H9 (cell line): ENCODE data around the gene CFAP99. TPM values are rescaled to one million over a fixed set of nuclear protein-coding genes. Genes with fewer than 3 reads are reported as not detected.

Experiments used
- DNase-seq: peaks from one replicate; pipeline ENCODE4 v3.0.0-alpha.2; 2017
- H2AFZ ChIP-seq: one replicate; pipeline ENCODE4 v1.6.1; 2013; ENCODE audit warnings: mild to moderate bottlenecking, low read length, control low read depth, moderate library complexity
- H2AK5ac ChIP-seq: 2 replicates; pipeline ENCODE4 v1.6.1; 2013; ENCODE audit warnings: low read length, control low read depth, mixed read lengths; ENCODE audit not compliant: insufficient read length
- H2BK120ac ChIP-seq: one replicate; pipeline ENCODE4 v1.6.1; 2013; ENCODE audit warnings: low read depth, mild to moderate bottlenecking, low read length, control low read depth, inconsistent platforms; ENCODE audit not compliant: poor library complexity, severe bottlenecking
- H2BK12ac ChIP-seq: 2 replicates; pipeline ENCODE4 v1.6.1; 2013; ENCODE audit warnings: low read length, control low read depth, mixed read lengths, low read depth; ENCODE audit not compliant: insufficient read length
- H2BK15ac ChIP-seq: 2 replicates; pipeline ENCODE4 v1.6.1; 2013; ENCODE audit warnings: low read depth, low read length, control low read depth
- H2BK20ac ChIP-seq: one replicate; pipeline ENCODE4 v1.6.1; 2013; ENCODE audit warnings: low read depth, mild to moderate bottlenecking, low read length, control low read depth, inconsistent platforms; ENCODE audit not compliant: poor library complexity, severe bottlenecking
- H2BK5ac ChIP-seq: 2 replicates; pipeline ENCODE4 v1.6.1; 2013; ENCODE audit warnings: low read length, control low read depth, mixed read lengths; ENCODE audit not compliant: insufficient read length
- H3K14ac ChIP-seq: 2 replicates; pipeline ENCODE4 v1.6.1; 2013; ENCODE audit warnings: low read length, control low read depth; ENCODE audit not compliant: insufficient read depth
- H3K18ac ChIP-seq: 2 replicates; pipeline ENCODE4 v1.6.1; 2013; ENCODE audit warnings: low read depth, mild to moderate bottlenecking, mixed read lengths, low read length, control low read depth; ENCODE audit not compliant: insufficient read length
- H3K23ac ChIP-seq: 2 replicates; pipeline ENCODE4 v1.6.1; 2013; ENCODE audit warnings: low read length, control low read depth, mixed read lengths, low read depth; ENCODE audit not compliant: insufficient read length
- H3K23me2 ChIP-seq: 2 replicates; pipeline ENCODE4 v1.6.1; 2013; ENCODE audit warnings: low read depth, mild to moderate bottlenecking, mixed read lengths, low read length, control low read depth; ENCODE audit not compliant: insufficient read length, poor library complexity, severe bottlenecking
- H3K27ac ChIP-seq: 2 replicates; pipeline ENCODE4 v1.5.1; 2013; ENCODE audit warnings: low read length, control low read depth, mixed read lengths, low read depth; ENCODE audit not compliant: insufficient read length
- H3K27me3 ChIP-seq: 2 replicates; pipeline ENCODE4 v1.6.1; 2013; ENCODE audit warnings: low read length, control low read depth, inconsistent platforms; ENCODE audit not compliant: insufficient read depth
- H3K4ac ChIP-seq: 2 replicates; pipeline ENCODE4 v1.6.1; 2013; ENCODE audit warnings: low read depth, mild to moderate bottlenecking, control low read depth, inconsistent platforms, low read length, moderate library complexity
- H3K4me1 ChIP-seq: 2 replicates; pipeline ENCODE4 v1.6.1; 2013; ENCODE audit warnings: low read length, control low read depth, inconsistent platforms; ENCODE audit not compliant: insufficient read depth
- H3K4me2 ChIP-seq: 2 replicates; pipeline ENCODE4 v1.6.1; 2013; ENCODE audit warnings: low read length, control low read depth, mixed read lengths; ENCODE audit not compliant: insufficient read length, insufficient read depth
- H3K56ac ChIP-seq: 2 replicates; pipeline ENCODE4 v1.6.1; 2013; ENCODE audit warnings: low read depth, mild to moderate bottlenecking, mixed read lengths, low read length, control low read depth; ENCODE audit not compliant: insufficient read length
- H3K79me1 ChIP-seq: 2 replicates; pipeline ENCODE4 v1.6.1; 2013; ENCODE audit warnings: low read depth, mild to moderate bottlenecking, moderate library complexity, low read length, control low read depth, inconsistent platforms; ENCODE audit not compliant: insufficient read depth, poor library complexity, severe bottlenecking
- H3K79me2 ChIP-seq: 2 replicates; pipeline ENCODE4 v1.6.1; 2013; ENCODE audit warnings: low read length, control low read depth, inconsistent platforms; ENCODE audit not compliant: insufficient read depth
- H3K9ac ChIP-seq: 2 replicates; pipeline ENCODE4 v1.6.1; 2013; ENCODE audit warnings: low read length, control low read depth, mixed read lengths; ENCODE audit not compliant: insufficient read length; ENCODE audit errors: extremely low read depth
- H3K9me3 ChIP-seq: one replicate; pipeline ENCODE4 v1.6.1; 2013; ENCODE audit warnings: low read depth, low read length, inconsistent platforms; ENCODE audit not compliant: control insufficient read depth
- H3T11ph ChIP-seq: one replicate; pipeline ENCODE4 v1.6.1; 2013; ENCODE audit warnings: mild to moderate bottlenecking, low read length, control low read depth, inconsistent platforms
- H4K20me1 ChIP-seq: one replicate; pipeline ENCODE4 v1.6.1; 2013; ENCODE audit not compliant: control insufficient read depth, insufficient read length, insufficient read depth
- H4K5ac ChIP-seq: 2 replicates; pipeline ENCODE4 v1.6.1; 2013; ENCODE audit warnings: low read depth, mild to moderate bottlenecking, mixed read lengths, low read length, control low read depth; ENCODE audit not compliant: insufficient read length
- H4K8ac ChIP-seq: replicated peaks from 2 replicates; pipeline ENCODE4 v1.6.1; 2013; ENCODE audit warnings: low read length, control low read depth, mixed read lengths, low read depth; ENCODE audit not compliant: insufficient read length
- H4K91ac ChIP-seq: 2 replicates; pipeline ENCODE4 v1.6.1; 2013; ENCODE audit warnings: low read depth, mild to moderate bottlenecking, moderate library complexity, mixed read lengths, low read length, control low read depth; ENCODE audit not compliant: insufficient read length
- H3K27ac Mint-ChIP-seq, 3 experiments: 2 replicates in 2 of 3; 3 replicates in 1 of 3; pipeline ENCODE4 v1.8.0; 2020 to 2021; ENCODE audit warnings: mixed read lengths in 3 of 3, mild to moderate bottlenecking in 1 of 3, moderate library complexity in 1 of 3
- H3K27me3 Mint-ChIP-seq: 2 replicates; pipeline ENCODE4 v1.8.0; 2021; ENCODE audit warnings: low read depth, mild to moderate bottlenecking, moderate library complexity, mixed read lengths
- H3K36me3 Mint-ChIP-seq, 3 experiments: 2 replicates in 2 of 3; 3 replicates in 1 of 3; pipeline ENCODE4 v1.8.0; 2020 to 2021; ENCODE audit warnings: low read depth in 3 of 3, mixed read lengths in 3 of 3; ENCODE audit not compliant: insufficient read depth in 1 of 3
- H3K4me1 Mint-ChIP-seq, 2 experiments: 2 replicates each; pipeline ENCODE4 v1.8.0; 2020; ENCODE audit warnings: mixed read lengths in 2 of 2
- H3K4me3 Mint-ChIP-seq, 2 experiments: 2 replicates in 1 of 2; 3 replicates in 1 of 2; pipeline ENCODE4 v1.8.0; 2020 to 2021; ENCODE audit warnings: mild to moderate bottlenecking in 2 of 2, mixed read lengths in 2 of 2, moderate library complexity in 1 of 2
- H3K9me3 Mint-ChIP-seq, 2 experiments: 2 replicates in 1 of 2; 3 replicates in 1 of 2; pipeline ENCODE4 v1.8.0; 2020; ENCODE audit warnings: mild to moderate bottlenecking in 2 of 2, mixed read lengths in 2 of 2, moderate library complexity in 1 of 2
- CTCF ChIP-seq: fragments of 200-600 bp; sonication (generic); conservative IDR thresholded peaks from 3 replicates; pipeline ENCODE4 v1.8.0; 2021; ENCODE audit warnings: antibody characterized with exemption, mild to moderate bottlenecking
- WGBS: extraction: QIAGEN DNeasy Blood & Tissue Kit; methylation state at CpG from one replicate; pipeline ENCODE4 v1.1.7; 2013; ENCODE audit warnings: missing lambda C conversion rate, low lambda C conversion rate, mixed read lengths; ENCODE audit not compliant: insufficient read length; ENCODE audit errors: extremely low coverage; 5-methylcytosine and 5-hydroxymethylcytosine counted together
- total RNA-seq: library from RNA; stranded (reverse); gene quantifications from 2 replicates; pipeline ENCODE4 v1.2.1, GENCODE V29; 2021

Gene CFAP99
- total RNA-seq, 1 experiment from 2014 or later: 0.35 TPM

GRCh38 chr4:2459589-2460349 is 41.0 kb downstream of the CFAP99 start:
- Mint-ChIP-seq H3K4me1 (peaks cover 13 to 17% of the 10 kb centered on the region in 2 experiments), H3K9me3 (no peaks in the 10 kb centered on the region; a peak in 1 of 5 replicates), H3K36me3 (no peaks in the 10 kb centered on the region; a peak in 1 of 7 replicates), H3K27ac (no peak overlapping the region), H3K27me3 (peaks cover 36% of the 10 kb centered on the region), H3K4me3 (no peak overlapping the region)
- H3K23me2 ChIP-seq: no peaks in the 10 kb centered on the region
- no peak overlapping the region for H2AK5ac ChIP-seq
- no peak overlapping the region for H4K5ac ChIP-seq
- no peak overlapping the region for H3T11ph ChIP-seq
- no peaks in the 10 kb centered on the region for H3K4me1 ChIP-seq
- H4K20me1 ChIP-seq: peaks cover 2% of the 10 kb centered on the region
- H3K9ac ChIP-seq: no peak overlapping the region
- H3K4me2 ChIP-seq: no peak overlapping the region
- no peak overlapping the region for H4K8ac ChIP-seq
- no peak overlapping the region for H2BK12ac ChIP-seq
- H3K9me3 ChIP-seq: no peaks in the 10 kb centered on the region
- TF ChIP-seq CTCF: no peak
- no peak for DNase-seq
- H2BK5ac ChIP-seq: no peak overlapping the region
- no peak overlapping the region for H3K23ac ChIP-seq
- no peak overlapping the region for H2BK120ac ChIP-seq
- no peak overlapping the region for H2BK15ac ChIP-seq
- H2BK20ac ChIP-seq: no peak overlapping the region
- no peak overlapping the region for H3K56ac ChIP-seq
- peaks cover 3% of the 10 kb centered on the region; the same call in 1 of the 2 replicates for H3K27me3 ChIP-seq
- no peak overlapping the region for H3K4ac ChIP-seq
- H4K91ac ChIP-seq: no peak overlapping the region
- no peaks in the 10 kb centered on the region for H3K79me2 ChIP-seq
- WGBS: no CpG with 5 or more reads among the region's 19 CpGs
- H3K18ac ChIP-seq: no peak overlapping the region
- H3K27ac ChIP-seq: no peak overlapping the region
- H3K14ac ChIP-seq: no peak overlapping the region
- no peaks in the 10 kb centered on the region for H3K79me1 ChIP-seq
- no peak overlapping the region for H2AFZ ChIP-seq
